ENCODE results near the gene C1orf185. TPM values are rescaled to one million over a fixed set of nuclear protein-coding genes. Genes with fewer than 3 reads are reported as not detected.

Gene C1orf185
- polyA plus RNA-seq (2011; rRNA removed) (not detected in 2 replicates), polyA minus RNA-seq (2011; rRNA and poly(A)+ RNA removed) (not detected in 2 replicates)

DNA sequence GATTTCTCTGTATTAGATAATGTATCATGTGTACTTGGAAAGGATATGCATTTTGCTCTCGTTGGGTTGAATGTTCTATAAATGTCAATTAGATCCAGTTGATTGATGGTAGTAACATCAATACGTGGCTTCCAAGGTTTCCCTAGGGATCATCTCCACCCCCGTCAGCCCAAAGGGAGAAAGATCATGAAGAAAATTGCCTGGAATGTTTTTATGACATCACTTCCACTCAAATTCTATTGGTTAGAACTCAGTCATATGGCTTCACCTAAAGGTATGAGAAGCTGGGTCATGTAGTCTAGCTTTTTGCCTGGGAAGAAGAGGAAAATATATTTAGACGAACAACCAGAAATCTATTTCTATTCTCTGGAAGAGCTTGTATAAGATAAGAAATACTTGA is at the start of gene C1orf185:
TSS of gene C1orf185 (plus strand) at position 253 of the 400 bp plus-strand sequence. CDS start at position 259, 6 bp downstream.
- no peak within 1 kb of the TSS for H3K4me3 ChIP-seq (ENCODE audit: low read depth, low read length)
- H3K27ac ChIP-seq (ENCODE audit: low read depth, low read length): no peak within 1 kb of the TSS
- no peaks in the 10 kb centered on the region for H3K27me3 ChIP-seq (ENCODE audit: control insufficient read depth, insufficient read depth, low read length)
- ChIA-PET POLR2A (no interaction called here), CTCF (interaction anchor here (0.8 to 1.6 kb wide), 2 partner anchors 87 to 90 kb away, joined by 3 to 4 read pairs; no protein-coding TSS in a partner anchor)
- DNase-seq (ENCODE audit: low read depth, low spot score): no peak
- TF ChIP-seq, protein P1, sequence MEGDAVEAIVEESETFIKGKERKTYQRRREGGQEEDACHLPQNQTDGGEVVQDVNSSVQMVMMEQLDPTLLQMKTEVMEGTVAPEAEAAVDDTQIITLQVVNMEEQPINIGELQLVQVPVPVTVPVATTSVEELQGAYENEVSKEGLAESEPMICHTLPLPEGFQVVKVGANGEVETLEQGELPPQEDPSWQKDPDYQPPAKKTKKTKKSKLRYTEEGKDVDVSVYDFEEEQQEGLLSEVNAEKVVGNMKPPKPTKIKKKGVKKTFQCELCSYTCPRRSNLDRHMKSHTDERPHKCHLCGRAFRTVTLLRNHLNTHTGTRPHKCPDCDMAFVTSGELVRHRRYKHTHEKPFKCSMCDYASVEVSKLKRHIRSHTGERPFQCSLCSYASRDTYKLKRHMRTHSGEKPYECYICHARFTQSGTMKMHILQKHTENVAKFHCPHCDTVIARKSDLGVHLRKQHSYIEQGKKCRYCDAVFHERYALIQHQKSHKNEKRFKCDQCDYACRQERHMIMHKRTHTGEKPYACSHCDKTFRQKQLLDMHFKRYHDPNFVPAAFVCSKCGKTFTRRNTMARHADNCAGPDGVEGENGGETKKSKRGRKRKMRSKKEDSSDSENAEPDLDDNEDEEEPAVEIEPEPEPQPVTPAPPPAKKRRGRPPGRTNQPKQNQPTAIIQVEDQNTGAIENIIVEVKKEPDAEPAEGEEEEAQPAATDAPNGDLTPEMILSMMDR (IDR thresholded peaks at IDR 0.05; ENCODE audit: low read depth, low read length): no peak
- H3K9me3 ChIP-seq (ENCODE audit: control insufficient read depth, insufficient read depth, low read length): no peaks in the 10 kb centered on the region

DNA sequence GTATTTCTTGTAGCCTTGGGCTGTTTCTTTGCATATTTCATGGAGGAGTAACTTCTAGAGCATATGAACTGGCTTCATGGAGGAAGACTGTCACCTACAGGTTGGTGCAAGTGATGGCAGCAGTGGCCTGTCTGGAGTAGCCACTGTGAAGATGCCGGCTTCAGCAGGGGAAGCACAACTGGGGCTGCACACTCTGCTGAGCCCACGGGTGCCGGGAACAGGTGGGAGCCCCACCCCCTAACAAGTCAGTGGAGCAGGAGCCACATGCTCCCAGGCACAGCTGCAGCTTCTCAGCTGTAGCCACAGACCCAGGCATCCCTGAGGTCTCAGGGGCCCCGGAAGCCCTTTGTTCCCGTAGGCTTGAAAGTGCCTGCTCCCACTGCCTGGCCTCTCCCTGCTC is 43.2 kb upstream of the C1orf185 start:
- H3K4me3 ChIP-seq (ENCODE audit: low read depth, low read length): no peak overlapping the region
- POLR2A ChIA-PET: no interaction called here
- TF ChIP-seq, protein P1 (IDR thresholded peaks at IDR 0.05; ENCODE audit: low read depth, low read length): peak; percentile 58
- H3K27ac ChIP-seq (ENCODE audit: low read depth, low read length): no peak overlapping the region
- no peak for DNase-seq (ENCODE audit: low read depth, low spot score)
- H3K27me3 ChIP-seq (ENCODE audit: control insufficient read depth, insufficient read depth, low read length): peaks cover 7% of the 10 kb centered on the region
- CTCF ChIA-PET: no interaction called here
- peaks cover 14% of the 10 kb centered on the region; the same call in 1 of the 2 replicates for H3K9me3 ChIP-seq (ENCODE audit: control insufficient read depth, insufficient read depth, low read length)

DNA sequence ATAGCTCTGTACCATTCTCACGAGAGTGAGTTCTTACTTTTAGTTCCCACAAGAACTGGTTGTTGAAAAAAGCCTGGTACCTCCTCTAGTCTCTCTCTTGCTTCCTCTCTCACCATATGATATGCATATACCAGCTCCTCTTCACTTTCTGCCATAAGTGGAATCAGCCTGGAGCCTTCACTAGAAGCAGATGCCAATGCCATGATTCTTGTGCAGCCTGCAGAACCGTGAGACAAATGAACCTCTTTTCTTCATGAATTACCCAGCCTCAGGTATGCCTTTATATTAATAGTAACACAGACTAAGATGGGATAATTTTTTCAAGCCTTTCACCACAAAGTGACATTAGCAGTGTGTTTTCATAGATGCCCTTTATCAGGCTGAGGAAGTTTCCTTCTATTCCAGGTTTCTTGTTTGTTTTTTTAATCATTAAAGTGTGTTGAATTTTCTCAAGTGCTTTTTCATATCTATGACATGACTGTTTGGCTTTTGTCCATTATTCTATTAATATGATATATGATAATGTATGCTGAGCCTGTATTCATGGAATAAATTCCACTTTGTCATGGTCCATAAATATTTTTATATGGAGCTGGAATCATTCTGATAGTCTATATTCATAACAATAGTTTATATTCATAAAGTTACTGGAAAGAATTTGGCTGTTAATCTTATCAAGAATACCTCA is 40.7 kb upstream of the C1orf185 start:
- Histone ChIP-seq H3K9me3 (ENCODE audit: control insufficient read depth, insufficient read depth, low read length) (peaks cover 14% of the 10 kb centered on the region; the same call in 1 of the 2 replicates), H3K27ac (ENCODE audit: low read depth, low read length) (no peak overlapping the region), H3K4me3 (ENCODE audit: low read depth, low read length) (no peak overlapping the region), H3K27me3 (ENCODE audit: control insufficient read depth, insufficient read depth, low read length) (peaks cover 7% of the 10 kb centered on the region)
- ChIA-PET POLR2A (no interaction called here), CTCF (interaction anchor here (1.3 to 1.9 kb wide), 3 partner anchors 132 to 287 kb away, joined by 4 to 5 read pairs (median 5); no protein-coding TSS in a partner anchor)
- no peak for DNase-seq (ENCODE audit: low read depth, low spot score)
- TF ChIP-seq, protein P1 (IDR thresholded peaks at IDR 0.05; ENCODE audit: low read depth, low read length): no peak

DNA sequence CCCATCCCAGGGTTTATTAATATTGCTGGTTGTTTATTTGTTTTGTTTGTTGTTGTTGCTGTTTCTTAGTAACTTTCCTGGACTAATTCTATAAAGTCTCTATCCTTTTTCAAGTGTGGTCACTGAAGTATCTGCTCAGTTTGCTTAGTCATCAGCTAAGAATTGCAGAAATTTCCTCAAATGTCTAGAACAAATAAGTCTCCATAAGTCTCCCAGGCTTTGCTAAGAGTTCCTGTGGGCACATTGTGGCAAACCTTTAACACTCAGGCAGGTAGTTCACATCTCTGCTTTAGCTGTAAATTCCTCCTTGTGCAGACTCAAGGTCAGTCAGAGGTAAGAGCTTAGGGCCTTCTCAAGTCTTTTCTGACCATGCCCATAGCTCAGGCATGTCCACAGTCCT is 38.9 kb upstream of the C1orf185 start:
- H3K27ac ChIP-seq (ENCODE audit: low read depth, low read length): no peak overlapping the region
- no peak overlapping the region for H3K4me3 ChIP-seq (ENCODE audit: low read depth, low read length)
- H3K9me3 ChIP-seq (ENCODE audit: control insufficient read depth, insufficient read depth, low read length): peaks cover 14% of the 10 kb centered on the region; the same call in 1 of the 2 replicates
- peaks cover 7% of the 10 kb centered on the region for H3K27me3 ChIP-seq (ENCODE audit: control insufficient read depth, insufficient read depth, low read length)
- POLR2A ChIA-PET: interaction anchor here (0.6 kb wide), 1 partner anchor 198 kb away, joined by 4 read pairs; no protein-coding TSS in a partner anchor
- TF ChIP-seq, protein P1 (IDR thresholded peaks at IDR 0.05; ENCODE audit: low read depth, low read length): no peak
- peak; percentile 47 for DNase-seq (ENCODE audit: low read depth, low spot score)
- CTCF ChIA-PET: interaction anchor here (0.9 to 1.0 kb wide), 2 partner anchors 127 to 289 kb away, joined by 3 read pairs; no protein-coding TSS in a partner anchor

DNA sequence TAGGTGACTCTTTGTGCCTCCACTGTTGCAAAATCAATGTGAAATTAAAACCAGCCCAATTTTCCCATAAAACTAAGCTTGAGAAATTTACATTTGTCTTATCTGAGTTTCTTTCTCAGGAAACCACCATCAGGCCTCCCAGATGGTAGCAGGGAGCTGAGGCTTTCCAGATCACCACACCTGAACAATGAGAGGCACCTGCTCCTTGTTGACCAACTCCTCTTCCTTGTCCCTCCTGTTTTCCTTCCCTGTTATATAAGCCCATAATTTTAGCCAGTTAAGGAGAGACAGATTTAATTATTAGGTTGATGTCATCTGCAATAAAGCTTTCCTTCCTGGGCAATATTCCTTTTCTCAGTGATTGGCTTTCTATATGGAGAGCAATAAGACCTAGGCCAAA is 32.0 kb upstream of the C1orf185 start:
- Histone ChIP-seq H3K4me3 (ENCODE audit: low read depth, low read length) (no peak overlapping the region), H3K27ac (ENCODE audit: low read depth, low read length) (no peak overlapping the region), H3K9me3 (ENCODE audit: control insufficient read depth, insufficient read depth, low read length) (no peaks in the 10 kb centered on the region; the same call in 1 of the 2 replicates), H3K27me3 (ENCODE audit: control insufficient read depth, insufficient read depth, low read length) (peaks cover 3% of the 10 kb centered on the region)
- TF ChIP-seq, protein P1 (IDR thresholded peaks at IDR 0.05; ENCODE audit: low read depth, low read length): no peak
- CTCF ChIA-PET: interaction anchor here (0.9 kb wide), 1 partner anchor 119 kb away, joined by 3 read pairs; no protein-coding TSS in a partner anchor
- POLR2A ChIA-PET: no interaction called here
- DNase-seq (ENCODE audit: low read depth, low spot score): no peak

Data from AG04450 (cell line).